ENCODE results near the gene FOXK1.
"Not testable (repeated sequence)": the region's sequence is repeated elsewhere in the genome, so short reads cannot be mapped to it uniquely, and the experiment has no call there.

FOXK1 gene

DNA sequence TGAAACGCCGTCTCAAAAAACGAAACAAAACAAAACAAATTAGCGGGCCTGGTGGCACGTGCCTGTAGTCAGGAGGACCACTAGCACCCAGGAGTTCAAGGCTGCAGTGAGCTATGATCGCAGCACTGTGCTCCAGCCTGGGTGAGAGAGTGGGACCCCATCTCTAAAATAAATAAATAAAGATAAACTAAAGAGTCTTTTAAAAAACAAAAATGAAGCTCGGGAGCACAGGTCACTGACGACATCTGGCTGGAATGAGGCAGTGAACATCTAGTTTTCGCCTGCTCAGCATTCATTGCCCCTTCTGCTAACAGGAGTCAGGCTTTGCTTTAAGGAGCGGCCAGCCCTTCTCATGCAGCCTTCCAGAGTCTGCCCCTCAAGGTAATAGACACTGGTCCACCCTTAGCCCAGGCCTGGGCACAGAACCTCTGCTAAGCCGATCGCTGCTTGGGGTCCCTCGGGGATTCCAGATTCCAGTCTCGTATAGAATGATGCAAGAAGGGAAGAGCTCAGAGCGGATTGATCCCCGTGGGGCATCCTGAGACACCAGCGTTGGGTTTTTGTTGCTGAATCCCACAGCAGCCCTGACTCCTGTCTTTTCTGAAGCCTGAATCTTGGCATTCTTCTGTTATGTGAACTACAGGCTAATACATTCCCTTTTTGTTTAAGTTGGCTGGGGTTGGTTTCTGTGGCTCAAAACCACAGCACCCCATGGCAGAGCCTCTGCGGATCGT, 14.2 kb upstream of the FOXK1 start:
- DNase-seq = no peak

DNA sequence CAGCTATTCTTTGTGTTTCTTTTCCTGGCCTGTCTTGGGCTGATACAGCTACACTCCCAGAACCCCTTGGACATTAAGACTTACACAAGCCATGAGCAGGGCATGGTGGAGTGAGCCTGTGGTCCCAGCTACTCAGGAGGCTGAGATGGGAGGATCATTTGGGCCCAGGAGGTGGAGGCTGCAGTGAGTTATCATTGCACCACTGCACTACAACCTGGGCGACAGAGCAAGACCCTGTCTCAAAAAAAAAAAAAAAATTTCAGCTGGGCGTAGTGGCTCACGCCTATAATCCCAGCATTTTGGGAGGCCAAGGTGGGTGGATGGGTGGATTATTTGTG, 13.6 kb upstream of the FOXK1 start:
- no peak for DNase-seq

- no peak for DNase-seq
Measured at GRCh38 chr7:4670791-4671190, 11.3 kb upstream of the FOXK1 start.

- DNase-seq = no peak
Measured at GRCh38 chr7:4675771-4676367, 6.2 kb upstream of the FOXK1 start.

- DNase-seq = not testable (repeated sequence)
Measured at GRCh38 chr7:4677518-4677917, 4.6 kb upstream of the FOXK1 start.

GRCh38 chr7:4681218-4681851, 760 bp upstream of the FOXK1 start:
- no peak for DNase-seq

GRCh38 chr7:4682621-4683042, 537 bp downstream of the FOXK1 start:
- no peak for DNase-seq

DNA sequence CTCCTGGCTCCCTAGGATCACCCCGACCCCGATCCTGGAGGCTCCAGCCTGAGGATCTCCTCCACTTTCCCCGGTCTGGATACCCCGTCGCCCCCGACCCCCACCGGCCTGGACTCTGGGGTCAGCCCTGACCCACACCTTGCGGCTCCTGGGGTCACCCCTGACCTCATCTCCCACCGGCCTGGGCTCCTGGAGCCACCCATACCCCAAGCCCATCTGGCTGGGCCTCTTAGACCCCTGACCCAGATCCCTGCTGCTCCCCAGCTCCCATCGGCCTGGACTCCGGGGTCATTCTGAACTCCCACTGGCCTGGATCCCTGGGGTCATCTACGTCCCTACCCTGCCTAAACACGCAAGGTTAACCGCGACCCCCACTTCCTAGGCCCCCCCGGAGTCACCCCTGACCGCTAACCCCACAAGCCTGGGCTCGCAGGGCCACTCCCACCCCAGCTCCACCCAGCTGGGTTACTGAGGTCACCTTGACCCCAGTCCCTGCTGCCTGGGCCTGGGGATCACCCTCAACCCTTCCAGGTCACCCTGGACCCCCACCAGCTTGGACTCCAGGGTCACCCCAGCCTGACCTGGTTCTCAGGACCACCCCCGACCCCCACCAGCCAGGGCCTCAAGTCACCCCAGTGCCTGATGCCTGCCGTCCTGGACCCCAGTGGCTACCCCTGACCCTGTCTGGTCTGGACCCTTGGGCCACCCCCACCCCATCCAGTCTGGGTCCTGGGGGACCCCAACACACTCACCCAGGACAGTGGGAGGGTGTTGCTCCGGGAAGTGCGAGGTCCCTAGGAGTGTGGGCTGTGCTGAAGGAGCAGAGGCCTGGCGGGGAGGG, 1.2 kb downstream of the FOXK1 start:
- no peak for DNase-seq

GRCh38 chr7:4683884-4684565, 1.9 kb downstream of the FOXK1 start:
- DNase-seq = no peak

- no peak for DNase-seq
Measured at GRCh38 chr7:4684846-4685245, 2.8 kb downstream of the FOXK1 start.

DNA sequence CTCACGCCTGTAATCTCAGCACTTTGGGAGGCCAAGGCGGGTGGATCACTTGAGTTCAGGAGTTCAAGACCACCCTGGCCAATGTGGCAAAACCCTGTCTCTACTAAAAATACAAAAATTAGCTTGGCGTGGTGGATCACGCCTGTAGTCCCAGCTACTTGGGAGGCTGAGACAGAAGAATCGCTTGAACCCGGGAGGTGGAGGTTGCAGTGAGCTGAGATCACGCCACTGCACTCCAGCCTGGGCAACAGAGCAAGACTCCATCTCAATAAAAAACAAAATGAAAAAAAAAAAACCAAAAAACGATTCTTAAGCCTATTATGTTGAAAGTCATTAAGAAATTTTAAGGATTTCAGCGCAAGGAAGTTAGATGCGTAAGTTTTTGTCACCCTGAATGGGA, 3.6 kb downstream of the FOXK1 start:
- DNase-seq = not testable (repeated sequence)

DNA sequence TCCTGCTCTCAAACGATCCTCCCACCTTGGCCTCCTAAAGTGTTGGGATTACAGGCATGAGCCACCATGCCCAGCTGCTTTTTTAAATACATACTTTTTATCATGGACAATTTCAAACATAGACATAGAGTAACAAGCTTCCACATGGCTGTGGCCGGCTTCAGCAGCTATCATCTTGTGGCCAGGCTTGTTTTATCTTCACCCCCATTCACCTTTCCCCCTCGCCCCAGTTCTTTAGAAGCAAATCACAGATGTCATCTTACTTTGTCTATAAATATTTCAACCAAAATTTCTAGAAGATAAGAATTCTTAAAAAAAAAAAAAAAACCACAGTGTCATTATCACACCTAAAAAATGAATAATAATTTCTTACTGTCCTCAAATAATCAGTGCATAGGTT, 5.9 kb downstream of the FOXK1 start:
- DNase-seq = no peak

DNA sequence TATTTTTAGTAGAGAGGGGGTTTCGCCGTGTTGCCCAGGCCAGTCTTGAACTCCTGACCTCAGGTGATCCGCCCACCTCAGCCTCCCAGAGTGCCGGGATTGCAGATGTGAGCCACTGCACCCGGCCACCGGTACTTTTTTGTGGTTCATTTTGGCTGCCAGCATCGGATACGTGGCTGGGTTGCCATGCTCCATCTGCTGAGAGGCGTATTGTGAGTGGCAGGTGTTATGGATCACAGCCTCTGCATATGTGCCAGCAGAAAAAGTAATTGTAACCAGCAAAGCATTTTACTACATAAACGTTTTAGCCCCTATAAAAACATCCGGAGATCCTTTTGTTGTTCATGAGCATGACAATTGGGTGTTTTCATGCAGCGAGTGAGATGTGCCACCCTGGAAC, 7.1 kb downstream of the FOXK1 start:
- DNase-seq = no peak

GRCh38 chr7:4689668-4690067, 7.6 kb downstream of the FOXK1 start:
- no peak for DNase-seq

- no peak for DNase-seq
Measured at GRCh38 chr7:4690953-4691856, 9.1 kb downstream of the FOXK1 start.

DNA sequence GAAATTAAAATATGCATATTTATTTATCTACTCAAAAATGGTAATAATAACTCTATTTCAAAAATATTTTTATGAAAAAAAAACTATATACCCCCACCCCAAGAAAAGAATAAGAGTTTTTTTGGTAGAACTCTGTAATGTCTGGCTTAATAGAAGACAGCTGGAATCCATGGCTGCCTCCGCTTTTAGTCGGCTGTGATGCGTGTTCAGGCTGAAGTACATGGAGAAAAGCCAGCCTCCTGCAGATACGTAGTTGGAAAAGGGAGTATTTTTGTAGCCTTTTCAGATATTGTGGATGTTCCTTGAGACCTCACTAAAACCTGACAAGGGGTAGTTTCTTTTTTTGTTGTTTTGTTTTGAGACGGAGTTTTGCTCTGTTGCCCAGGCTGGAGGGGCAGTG, 10.0 kb downstream of the FOXK1 start:
- DNase-seq = no peak

GRCh38 chr7:4692622-4693021, 10.5 kb downstream of the FOXK1 start:
- not testable (repeated sequence) for DNase-seq

DNA sequence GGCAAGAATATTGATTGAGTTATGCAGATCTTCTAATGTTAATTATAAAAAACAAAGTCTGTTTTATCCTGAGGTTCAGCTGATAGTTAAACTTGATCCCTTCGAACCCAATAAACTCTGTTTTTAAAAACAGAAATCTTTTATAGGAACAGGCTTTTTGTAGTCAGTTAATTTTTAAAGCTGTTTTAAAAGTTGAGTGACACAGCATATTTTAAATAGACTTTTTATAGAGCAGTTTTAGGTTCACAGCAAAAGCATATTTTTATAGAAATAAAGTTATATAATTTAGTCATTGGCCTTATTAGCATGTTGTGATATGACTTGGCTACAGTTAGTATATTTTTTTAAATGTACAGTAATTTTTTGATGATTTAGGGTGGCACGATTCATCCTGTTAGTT, 11.1 kb downstream of the FOXK1 start:
- no peak for DNase-seq

GRCh38 chr7:4693749-4694148, 11.7 kb downstream of the FOXK1 start:
- no peak for DNase-seq

DNA sequence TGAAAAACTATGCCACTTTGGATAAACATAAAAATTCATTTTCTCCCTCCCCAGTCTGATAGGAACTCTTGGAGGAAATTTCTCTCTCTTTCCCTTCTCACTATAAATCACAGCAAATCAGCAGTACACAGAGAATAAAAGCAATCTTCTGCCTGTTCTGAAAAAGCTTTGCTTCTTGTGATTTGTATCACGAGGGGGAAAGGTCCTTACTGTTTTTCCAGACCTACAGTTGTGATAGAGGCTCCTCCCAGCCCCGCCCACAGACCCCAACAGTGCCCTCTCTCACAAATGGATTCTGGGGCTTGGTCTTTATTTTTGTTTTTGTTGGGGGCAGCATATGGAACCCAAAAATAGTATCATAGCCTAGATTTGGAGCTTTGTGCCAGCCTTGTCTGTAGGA, 12.2 kb downstream of the FOXK1 start:
- DNase-seq = no peak

- no peak for DNase-seq
Measured at GRCh38 chr7:4698707-4699275, 16.7 kb downstream of the FOXK1 start.

DNA sequence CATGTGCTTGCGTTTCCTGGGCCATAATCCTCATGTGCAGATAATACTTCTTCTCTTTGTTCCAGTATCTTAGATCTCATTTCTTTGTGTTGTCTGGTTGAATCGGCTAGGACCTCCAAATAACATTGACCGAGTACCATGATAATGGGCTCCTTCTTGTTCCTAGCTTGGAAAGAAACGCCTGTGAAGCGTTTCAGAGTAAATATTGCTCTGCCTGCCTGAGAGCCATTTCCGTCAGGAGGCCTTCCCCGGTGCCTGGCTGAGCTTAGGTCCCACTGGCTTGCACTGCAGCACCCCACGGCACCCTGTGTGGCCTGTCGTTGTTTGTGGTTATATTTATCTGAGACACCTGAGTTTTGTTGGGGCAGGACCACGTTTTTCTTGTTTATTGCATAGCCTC, 17.7 kb downstream of the FOXK1 start:
- DNase-seq = no peak
